ENCODE data around the gene FBXO28. TPM values are rescaled to one million over a fixed set of nuclear protein-coding genes. Genes with fewer than 3 reads are reported as not detected.

FBXO28 gene, protein sequence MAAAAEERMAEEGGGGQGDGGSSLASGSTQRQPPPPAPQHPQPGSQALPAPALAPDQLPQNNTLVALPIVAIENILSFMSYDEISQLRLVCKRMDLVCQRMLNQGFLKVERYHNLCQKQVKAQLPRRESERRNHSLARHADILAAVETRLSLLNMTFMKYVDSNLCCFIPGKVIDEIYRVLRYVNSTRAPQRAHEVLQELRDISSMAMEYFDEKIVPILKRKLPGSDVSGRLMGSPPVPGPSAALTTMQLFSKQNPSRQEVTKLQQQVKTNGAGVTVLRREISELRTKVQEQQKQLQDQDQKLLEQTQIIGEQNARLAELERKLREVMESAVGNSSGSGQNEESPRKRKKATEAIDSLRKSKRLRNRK
- total RNA-seq (2021; ENCODE audit: unreplicated experiment) (36.6 TPM), Bru-seq, nascent RNA (percentile 85 among the genes with signal in this experiment), BruChase-seq, experiment 1, labeled RNA remaining after a 2-hour chase (percentile 93 among the genes with signal in this experiment), BruChase-seq, experiment 2, labeled RNA remaining after a 6-hour chase (percentile 80 among the genes with signal in this experiment)
- 19.0 TPM for polyA plus RNA-seq (2012; ENCODE audit: insufficient read length)
- long read RNA-seq, full-length matches to known transcripts = 77 of 89 reads
- long read RNA-seq, partial matches to known transcripts = 1 of 89 reads
- long read RNA-seq, other reads (novel, unspliced or antisense) = 11 of 89 reads

DNA sequence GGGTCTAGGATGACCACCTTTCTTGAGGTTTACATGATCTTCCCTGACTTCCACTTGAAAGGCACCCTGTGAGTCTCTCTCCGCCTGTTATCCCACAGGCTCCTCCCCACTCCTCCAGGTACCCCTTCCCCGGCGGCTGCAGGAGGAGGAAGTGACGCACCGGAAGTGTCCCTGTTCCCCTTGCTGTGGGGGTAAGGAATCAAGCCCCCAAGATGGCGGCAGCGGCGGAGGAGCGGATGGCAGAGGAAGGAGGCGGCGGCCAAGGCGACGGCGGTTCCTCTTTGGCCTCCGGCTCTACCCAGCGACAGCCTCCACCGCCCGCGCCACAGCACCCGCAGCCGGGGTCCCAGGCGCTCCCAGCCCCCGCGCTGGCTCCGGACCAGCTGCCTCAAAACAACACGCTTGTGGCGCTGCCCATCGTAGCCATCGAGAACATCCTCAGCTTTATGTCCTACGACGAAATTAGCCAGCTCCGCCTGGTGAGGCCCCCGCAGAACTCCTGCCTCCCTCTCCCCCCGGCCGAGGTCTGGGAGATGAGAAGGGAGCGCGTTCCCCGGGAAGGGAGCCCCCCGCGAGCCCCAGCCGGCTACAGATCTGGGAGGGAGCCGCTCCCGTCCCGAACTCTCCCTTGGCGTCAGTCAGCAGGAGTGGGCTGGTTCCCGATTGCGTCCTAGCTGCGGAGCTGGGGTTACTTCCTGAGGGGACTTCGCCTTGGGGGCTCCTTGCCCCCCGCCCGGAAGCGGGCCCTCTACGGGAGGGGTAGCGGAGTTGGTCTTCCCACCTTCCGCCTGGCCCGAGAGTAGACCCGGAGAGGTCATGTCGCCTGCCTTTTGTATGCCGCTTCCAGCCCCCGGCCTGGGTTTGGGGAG, at the start of gene FBXO28:
Gene FBXO28, plus strand, starts transcription at position 194 of the 869 bp plus-strand sequence. Its CDS starts 19 bp downstream, at position 213.
- TF ChIP-seq CTCF (IDR thresholded peaks at IDR 0.05) (no peak), POLR2AphosphoS5 (IDR thresholded peaks at IDR 0.05; ENCODE audit: low read depth, low read length) (peak; percentile 95), TCF7L2 (IDR thresholded peaks at IDR 0.05; ENCODE audit: low read depth, low read length) (no peak; the same call in none of the 2 replicates), SIN3A (IDR thresholded peaks at IDR 0.05; ENCODE audit: borderline replicate concordance, insufficient read depth, low read depth, low read length) (peak; percentile 81; the same call in 1 of the 2 replicates)
- TF ChIP-seq, protein P1, sequence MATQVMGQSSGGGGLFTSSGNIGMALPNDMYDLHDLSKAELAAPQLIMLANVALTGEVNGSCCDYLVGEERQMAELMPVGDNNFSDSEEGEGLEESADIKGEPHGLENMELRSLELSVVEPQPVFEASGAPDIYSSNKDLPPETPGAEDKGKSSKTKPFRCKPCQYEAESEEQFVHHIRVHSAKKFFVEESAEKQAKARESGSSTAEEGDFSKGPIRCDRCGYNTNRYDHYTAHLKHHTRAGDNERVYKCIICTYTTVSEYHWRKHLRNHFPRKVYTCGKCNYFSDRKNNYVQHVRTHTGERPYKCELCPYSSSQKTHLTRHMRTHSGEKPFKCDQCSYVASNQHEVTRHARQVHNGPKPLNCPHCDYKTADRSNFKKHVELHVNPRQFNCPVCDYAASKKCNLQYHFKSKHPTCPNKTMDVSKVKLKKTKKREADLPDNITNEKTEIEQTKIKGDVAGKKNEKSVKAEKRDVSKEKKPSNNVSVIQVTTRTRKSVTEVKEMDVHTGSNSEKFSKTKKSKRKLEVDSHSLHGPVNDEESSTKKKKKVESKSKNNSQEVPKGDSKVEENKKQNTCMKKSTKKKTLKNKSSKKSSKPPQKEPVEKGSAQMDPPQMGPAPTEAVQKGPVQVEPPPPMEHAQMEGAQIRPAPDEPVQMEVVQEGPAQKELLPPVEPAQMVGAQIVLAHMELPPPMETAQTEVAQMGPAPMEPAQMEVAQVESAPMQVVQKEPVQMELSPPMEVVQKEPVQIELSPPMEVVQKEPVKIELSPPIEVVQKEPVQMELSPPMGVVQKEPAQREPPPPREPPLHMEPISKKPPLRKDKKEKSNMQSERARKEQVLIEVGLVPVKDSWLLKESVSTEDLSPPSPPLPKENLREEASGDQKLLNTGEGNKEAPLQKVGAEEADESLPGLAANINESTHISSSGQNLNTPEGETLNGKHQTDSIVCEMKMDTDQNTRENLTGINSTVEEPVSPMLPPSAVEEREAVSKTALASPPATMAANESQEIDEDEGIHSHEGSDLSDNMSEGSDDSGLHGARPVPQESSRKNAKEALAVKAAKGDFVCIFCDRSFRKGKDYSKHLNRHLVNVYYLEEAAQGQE (IDR thresholded peaks at IDR 0.05; ENCODE audit: insufficient read depth in 1 of 2, low read depth in 2 of 2, low read length in 1 of 2) = peak in 1 of 2 experiments; percentile 37; a peak in 1 of 4 replicates

DNA sequence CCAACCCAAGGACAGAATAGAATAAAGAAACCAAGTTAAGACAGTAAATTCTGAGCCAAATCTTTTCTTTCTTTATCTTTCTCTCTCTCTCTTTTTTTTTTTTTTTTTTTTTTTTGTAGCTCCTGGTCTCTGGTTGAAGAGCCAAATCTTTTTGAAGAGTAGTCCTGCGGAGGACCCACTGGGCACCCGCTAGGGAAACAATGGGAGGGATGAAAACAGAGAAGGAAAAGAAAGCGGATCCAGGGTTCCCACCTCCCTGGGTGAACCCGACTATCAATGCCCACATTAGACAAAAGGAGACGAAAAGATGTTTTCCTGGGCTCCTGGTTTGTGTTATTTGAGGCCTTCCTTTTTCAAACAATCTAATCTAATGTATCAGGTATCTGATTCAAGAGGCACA, 49.8 kb upstream of the FBXO28 start:
- intact Hi-C loops (cut with micrococcal nuclease; ENCODE audit: unreplicated experiment) = no loop called here
- DNase-seq (ENCODE audit: low read depth, low spot score) = no peak
- no peak for TF ChIP-seq CTCF (IDR thresholded peaks at IDR 0.05)
- no peak for TF ChIP-seq POLR2AphosphoS5 (IDR thresholded peaks at IDR 0.05; ENCODE audit: low read depth, low read length)
- TF ChIP-seq SIN3A (IDR thresholded peaks at IDR 0.05; ENCODE audit: borderline replicate concordance, insufficient read depth, low read depth, low read length) = no peak
- no peak for TF ChIP-seq TCF7L2 (IDR thresholded peaks at IDR 0.05; ENCODE audit: low read depth, low read length)
- TF ChIP-seq, protein P1 (IDR thresholded peaks at IDR 0.05; ENCODE audit: insufficient read depth in 1 of 2, low read depth in 2 of 2, low read length in 1 of 2) = no peak
- no TSS peak for BruUV-seq (replicated peaks)
- H3K27me3 ChIP-seq (ENCODE audit: control insufficient read depth, insufficient read depth, low read length) = no peaks in the 10 kb centered on the region
- in situ Hi-C loops (cut with HindIII; ENCODE audit: low pct_unique_long_range_greater_than_20kb, low sequenced_read_pairs) = no loop called here
- POLR2A ChIA-PET = interaction anchor here (0.6 kb wide), 1 partner anchor 253 kb away, joined by 3 read pairs; no protein-coding TSS in a partner anchor
- ATAC-seq = no peak
- no peaks in the 10 kb centered on the region; the same call in 1 of the 2 replicates for H3K4me1 ChIP-seq (ENCODE audit: control insufficient read depth, insufficient read depth, low read length)
- no peak overlapping the region for H3K4me3 ChIP-seq (ENCODE audit: low read depth in 2 of 2, low read length in 2 of 2)
- H3K9me3 ChIP-seq (ENCODE audit: control insufficient read depth, insufficient read depth, low read depth, low read length) = no peaks in the 10 kb centered on the region
- CTCF ChIA-PET = interaction anchor here (0.7 kb wide), 1 partner anchor 474 kb away, joined by 12 read pairs; no protein-coding TSS in a partner anchor
- H3K27ac ChIP-seq (ENCODE audit: low read length) = no peak overlapping the region
- H3K36me3 ChIP-seq (ENCODE audit: control insufficient read depth, insufficient read depth, low read length) = no peaks in the 10 kb centered on the region

More for the DNA sequence above, at the start of gene FBXO28:
- CTCF ChIA-PET = no interaction called here
- in situ Hi-C loops (cut with HindIII; ENCODE audit: low pct_unique_long_range_greater_than_20kb, low sequenced_read_pairs) = no loop called here
- H3K4me3 ChIP-seq (ENCODE audit: low read depth in 2 of 2, low read length in 2 of 2) = peak within 1 kb of the TSS; percentile 73 to 98
- DNase-seq (ENCODE audit: low read depth, low spot score) (peak; percentile 78), ATAC-seq (peak; percentile 100)
- H3K36me3 ChIP-seq (ENCODE audit: control insufficient read depth, insufficient read depth, low read length) = peaks cover 7% of the 10 kb centered on the region; the same call in 1 of the 2 replicates
- POLR2A ChIA-PET = no interaction called here
- intact Hi-C loops (cut with micrococcal nuclease; ENCODE audit: unreplicated experiment) = no loop called here
- peaks cover 15% of the 10 kb centered on the region for H3K4me1 ChIP-seq (ENCODE audit: control insufficient read depth, insufficient read depth, low read length)
- no peaks in the 10 kb centered on the region for H3K9me3 ChIP-seq (ENCODE audit: control insufficient read depth, insufficient read depth, low read depth, low read length)
- H3K27ac ChIP-seq (ENCODE audit: low read length) = peak within 1 kb of the TSS; percentile 91
- no TSS peak for BruUV-seq (replicated peaks)
- no peaks in the 10 kb centered on the region; the same call in 1 of the 2 replicates for H3K27me3 ChIP-seq (ENCODE audit: control insufficient read depth, insufficient read depth, low read length)

Measured in Panc1 (cell line).